Right renal pelvis (tissue), 4 donors: ENCODE results near the gene YRDC. TPM values are rescaled to one million over a fixed set of nuclear protein-coding genes. Genes with fewer than 3 reads are reported as not detected.
"Not testable (repeated sequence)": the region's sequence is repeated elsewhere in the genome, so short reads cannot be mapped to it uniquely, and the experiment has no call there.

ENCODE experiments used
- DNase-seq, 4 donors: peaks; one replicate each; pipeline ENCODE4 v3.0.0-alpha.2; 2013; ENCODE audit warnings: low read depth in 4 of 4, low spot score in 3 of 4, missing footprints in 1 of 4
- polyA plus RNA-seq, 4 donors: library from polyadenylated mRNA; unstranded; fragments of 120-200 nt; gene quantifications; one replicate each; pipeline ENCODE4 v1.2.1, GENCODE V29; 2013; ENCODE audit not compliant: insufficient read length in 4 of 4

Gene YRDC
- polyA plus RNA-seq, 4 donors, result 12.9 to 14.4 (median 13.9) TPM

DNA sequence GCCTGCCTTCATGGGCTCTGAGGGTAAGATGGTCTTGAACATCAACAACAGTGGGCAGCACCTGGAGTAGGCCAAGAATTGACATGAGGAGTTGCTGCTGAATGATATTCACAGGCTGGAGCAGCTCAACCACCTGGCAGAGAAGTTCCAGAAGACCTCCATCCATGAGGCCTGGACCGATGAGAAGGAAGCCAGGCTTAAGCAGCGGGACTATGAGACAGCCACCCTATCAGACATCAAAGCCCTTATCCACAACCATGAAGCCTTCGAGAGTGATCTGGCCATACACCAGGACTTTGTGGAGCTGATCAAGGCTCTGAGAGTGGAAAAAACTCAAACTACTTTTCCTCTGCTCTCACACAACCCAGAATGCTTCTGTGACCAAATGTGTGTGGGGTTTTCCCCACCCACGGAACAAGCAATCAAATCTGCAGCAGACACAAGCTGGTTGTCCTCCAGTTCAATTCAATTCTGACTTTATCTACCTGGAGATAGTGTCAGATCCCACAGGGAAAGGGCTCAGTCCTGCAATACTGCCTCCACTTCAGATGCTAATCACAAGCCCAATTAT is 31.0 kb downstream of the YRDC start:
- no peak for DNase-seq

DNA sequence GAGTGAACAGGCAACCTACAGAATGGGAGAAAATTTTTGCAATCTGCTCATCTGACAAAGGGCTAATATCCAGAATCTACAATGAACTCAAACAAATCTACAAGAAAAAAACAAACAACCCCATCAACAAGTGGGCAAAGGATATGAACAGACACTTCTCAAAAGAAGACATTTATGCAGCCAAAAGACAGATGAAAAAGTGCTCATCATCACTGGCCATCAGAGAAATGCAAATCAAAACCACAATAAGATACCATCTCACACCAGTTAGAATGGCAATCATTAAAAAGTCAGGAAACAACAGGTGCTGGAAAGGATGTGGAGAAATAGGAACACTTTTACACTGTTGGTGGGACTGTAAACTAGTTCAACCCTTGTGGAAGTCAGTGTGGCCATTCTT is 36.6 kb downstream of the YRDC start:
- not testable (repeated sequence) for DNase-seq

DNA sequence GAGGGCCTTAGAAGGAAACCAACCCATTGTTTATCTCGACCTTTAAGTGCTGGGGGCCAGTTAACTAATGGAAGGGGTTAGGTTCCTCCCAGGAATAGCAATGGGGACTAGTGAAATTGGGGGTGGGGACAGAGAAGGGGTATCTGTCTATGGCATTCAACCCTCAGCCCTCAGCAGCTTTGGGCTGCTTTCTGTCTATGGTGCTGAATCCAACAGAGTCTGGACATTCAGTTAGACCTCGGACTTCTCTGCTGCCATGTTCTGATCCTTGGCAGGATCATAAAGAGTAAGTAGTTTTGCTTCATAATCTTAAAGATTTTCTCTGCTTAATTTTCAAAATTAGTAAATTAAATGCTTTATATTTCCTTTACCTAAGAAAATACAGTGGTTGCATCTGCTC is 40.5 kb downstream of the YRDC start:
- DNase-seq, result no peak

DNA sequence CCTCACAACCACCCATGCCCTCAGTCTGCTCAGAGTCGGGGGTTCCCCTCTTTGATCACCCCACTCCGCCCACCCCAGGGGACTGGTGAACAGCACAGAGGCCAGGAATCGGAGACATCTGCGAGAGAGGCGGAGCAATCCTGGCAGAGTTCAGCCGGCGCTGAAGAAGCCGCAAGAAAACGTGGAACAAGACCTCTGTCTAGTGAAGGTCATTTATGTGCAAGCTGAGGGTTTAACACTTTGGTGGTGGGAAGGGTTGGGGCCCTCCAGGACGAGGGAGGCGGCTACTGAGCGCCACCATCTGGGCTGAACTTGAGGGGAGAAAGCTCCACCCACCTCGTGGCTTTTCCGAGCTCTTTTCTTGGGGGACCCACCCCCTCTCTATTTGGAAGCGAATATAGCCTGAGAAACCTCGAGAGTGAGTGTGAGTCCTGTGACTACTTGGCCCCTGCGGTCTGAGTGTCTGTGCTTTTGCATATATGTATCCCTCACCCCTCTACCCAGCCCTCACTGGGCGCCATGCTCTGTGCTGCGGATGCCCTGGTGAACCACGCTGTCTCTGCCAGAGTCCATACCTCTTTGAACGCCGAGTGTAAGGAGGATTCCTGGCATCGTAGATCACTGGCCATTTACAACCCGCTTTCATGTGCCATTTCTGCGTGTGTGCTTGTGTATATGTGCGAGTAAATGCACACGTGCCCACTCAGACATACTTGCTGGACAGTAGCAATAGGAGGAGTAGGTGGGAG is 41.9 kb downstream of the YRDC start:
- DNase-seq, result no peak

DNA sequence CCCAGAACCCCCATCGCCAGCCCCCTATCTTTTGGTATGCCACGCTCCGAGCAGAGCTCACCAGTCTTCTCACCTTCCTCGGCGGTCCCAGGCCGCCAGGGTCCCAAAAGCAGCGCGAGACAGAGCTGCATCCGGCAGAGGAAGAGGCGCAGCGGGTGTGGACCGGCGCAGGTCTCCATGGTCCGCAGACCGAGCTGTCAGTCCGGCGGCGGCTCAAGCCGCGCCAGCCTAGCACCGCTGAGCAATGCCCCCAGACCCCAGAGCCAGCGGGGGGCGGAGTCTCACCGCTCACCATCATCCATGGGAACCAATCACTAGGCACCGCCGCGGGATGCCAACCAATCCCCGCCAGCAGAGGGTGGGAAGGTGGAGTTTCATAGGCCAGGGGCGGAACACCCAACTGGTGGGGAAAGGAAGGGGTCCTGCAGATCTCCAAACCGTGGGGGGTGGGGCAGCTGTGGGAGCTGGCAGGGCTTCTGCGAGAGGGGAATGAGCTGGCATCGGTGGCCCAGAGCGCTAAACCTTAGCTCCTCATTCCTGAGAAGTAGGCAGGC is 43.0 kb downstream of the YRDC start, which contains the start of gene EPHA10:
Gene EPHA10 (minus strand): TSS at position 233 of the 554 bp plus-strand sequence. CDS start 54 bp downstream, at position 179.
- DNase-seq, result no peak

DNA sequence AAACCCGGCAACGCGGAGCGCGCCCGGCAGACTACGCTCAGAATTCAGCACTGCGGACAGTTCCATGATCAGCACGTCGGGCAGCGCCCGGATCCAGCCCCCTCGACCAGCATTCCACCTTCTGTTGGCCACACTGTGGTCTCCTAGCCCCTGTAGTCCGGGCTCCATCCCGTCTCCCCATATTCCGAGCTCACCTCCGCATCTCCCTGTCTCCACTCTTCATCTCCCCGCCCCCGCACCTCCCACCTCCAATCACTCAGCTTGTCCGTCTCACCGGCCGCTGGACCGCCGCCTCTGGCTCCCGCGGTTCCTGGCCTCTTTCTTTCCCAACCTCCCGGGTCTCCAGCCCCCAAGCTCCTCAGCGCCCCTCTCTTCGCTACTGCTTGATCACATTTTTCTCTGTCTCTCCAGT is 43.6 kb downstream of the YRDC start:
- DNase-seq, result peak; percentile 41 to 74 (median 57)

DNA sequence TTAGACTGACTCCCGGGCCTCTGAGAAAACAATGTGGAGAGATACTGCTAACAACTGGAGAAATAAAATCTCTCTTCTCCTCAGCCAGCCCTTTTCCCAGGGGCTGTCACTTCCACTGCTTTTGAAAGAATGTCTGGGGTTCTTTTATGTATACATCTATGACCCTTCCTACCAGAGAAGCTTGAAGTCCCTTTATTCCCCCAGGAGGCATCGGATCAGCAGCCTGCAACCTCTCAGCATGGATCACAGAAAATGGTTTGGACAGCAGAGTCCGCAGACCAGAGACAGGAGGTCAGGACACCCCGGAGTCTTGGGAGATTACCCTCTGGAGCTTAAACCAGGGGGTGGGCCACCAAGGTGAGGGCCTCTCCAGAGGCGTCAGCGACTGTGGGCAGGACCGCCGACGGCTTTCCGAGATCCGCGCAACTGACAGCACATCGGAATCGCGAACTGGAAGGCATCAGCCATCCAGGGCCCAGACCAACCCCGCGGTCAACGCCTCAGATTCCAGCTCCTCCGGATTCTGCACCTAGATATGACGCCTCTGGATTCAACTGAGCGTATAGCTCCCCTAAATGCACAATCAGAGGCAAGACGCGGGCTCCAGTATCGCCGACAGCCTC is 44.1 kb downstream of the YRDC start:
- no peak for DNase-seq

DNA sequence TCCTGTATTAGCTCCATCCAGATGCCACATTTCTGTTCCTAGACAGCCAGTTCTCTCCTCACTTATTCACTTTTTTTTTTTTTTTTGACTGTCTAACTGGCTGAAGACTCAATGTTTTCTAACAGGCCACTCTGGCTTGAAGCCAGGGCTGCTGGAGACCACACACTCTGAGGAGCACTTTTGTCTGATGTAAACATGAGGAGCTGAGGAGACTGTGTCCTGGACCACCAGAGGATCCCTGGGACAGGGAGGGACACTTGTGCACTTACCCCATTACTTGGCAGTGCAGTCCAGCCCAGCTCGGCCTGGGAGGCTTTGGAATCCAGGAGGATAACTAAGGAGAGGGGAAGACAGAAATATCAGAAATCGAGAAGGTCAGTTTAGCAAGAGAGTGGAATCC is 45.5 kb downstream of the YRDC start:
- no peak for DNase-seq

DNA sequence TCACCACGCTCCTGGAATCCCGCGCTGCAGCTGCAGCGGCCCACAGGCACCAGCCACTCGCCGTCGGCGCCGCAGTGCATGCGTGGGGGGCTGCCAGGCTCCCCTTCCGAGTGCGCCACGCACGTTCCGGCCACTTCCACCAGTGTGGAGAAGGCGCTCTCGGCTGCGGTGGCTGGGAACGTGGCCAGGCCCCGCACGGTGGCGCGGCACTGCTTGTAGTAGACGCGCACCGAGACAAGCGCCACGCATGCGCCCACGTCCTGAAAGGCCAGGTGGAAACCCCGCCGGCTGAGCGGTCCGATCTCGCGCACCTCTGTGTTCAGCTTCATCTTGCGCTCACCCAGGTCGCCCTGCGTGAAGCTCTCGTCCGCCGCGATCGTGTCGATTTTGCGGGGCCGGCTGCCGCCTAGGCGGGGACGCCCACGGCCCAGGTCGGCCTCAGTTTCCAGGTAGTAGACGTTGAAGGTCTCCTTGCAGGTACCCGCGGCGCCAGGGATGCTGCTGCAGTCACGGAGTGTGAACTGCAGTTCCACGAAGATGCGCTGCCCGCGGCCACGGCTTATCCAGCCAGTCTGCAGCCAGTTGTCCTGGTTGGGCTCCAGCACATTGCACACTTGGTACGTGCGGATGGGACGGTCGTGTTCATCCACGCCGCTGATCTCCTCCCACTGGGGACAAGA is 46.5 kb downstream of the YRDC start:
- DNase-seq, result no peak

DNA sequence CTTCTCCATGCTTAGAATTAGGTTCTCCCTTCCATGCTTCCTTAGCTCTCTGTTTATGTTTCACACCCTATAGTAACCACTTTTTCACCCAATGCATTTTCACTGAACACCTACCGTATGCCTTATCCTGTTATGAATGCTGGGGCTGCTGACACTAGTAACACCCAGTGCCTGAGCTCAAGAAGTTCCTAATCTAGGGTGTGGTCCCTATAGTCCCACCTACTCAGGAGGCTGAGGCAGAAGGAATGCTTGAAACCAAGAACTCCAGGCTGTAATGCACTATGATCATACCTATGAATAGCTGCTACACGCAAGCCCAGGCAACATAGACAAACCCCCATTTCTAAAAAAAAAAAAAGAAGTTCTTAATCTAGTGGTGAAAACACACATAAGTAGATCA is 48.6 kb downstream of the YRDC start:
- DNase-seq, result no peak

DNA sequence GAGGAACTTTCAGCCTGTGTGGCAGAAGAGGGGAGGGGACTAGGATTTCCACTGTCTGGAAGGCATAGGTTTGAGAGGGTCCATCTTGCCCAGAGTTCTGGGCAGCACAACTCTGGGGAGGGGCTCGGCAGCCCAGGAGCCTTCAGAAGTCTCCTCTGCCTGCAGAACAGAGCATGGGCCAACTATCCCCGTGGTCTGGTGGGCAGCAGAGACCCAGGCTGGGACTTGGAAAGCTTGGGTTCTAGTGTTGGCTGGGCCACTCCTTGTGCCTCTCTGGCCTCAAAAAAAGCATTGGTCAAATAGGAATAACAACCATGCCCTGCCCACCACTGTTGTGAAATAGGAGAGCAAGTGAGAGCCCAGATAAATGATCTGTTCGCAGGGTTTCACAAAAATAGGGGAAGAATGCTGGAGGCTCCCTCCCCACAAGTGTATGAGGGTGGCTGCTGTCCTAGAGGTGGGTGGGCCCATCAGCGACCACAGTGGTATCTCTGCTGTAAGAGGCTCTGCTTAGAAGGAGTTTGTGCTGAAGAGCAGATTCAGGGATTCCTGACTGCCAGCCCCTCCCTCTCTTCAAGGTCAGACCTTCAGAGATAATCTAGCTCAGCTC is 52.0 kb downstream of the YRDC start:
- DNase-seq, result no peak

DNA sequence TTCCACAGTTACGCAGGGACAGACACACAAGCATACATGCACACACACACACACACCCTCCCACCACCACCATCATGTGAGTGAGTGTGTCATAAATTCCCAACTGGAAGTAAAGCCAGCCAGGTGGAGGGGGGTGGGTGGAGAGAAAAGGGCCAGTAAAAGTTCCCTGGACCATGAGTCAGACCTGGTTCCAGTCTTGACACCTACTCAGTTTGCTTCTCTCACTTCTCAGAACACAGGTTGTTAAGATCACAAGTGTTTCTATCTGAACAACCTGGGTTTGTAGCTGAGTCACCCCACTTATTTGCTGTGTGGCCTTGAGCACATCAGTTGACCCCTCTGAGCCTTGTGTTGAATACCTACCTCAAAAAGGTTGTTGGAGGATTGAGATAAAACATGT is 52.7 kb downstream of the YRDC start:
- no peak for DNase-seq

DNA sequence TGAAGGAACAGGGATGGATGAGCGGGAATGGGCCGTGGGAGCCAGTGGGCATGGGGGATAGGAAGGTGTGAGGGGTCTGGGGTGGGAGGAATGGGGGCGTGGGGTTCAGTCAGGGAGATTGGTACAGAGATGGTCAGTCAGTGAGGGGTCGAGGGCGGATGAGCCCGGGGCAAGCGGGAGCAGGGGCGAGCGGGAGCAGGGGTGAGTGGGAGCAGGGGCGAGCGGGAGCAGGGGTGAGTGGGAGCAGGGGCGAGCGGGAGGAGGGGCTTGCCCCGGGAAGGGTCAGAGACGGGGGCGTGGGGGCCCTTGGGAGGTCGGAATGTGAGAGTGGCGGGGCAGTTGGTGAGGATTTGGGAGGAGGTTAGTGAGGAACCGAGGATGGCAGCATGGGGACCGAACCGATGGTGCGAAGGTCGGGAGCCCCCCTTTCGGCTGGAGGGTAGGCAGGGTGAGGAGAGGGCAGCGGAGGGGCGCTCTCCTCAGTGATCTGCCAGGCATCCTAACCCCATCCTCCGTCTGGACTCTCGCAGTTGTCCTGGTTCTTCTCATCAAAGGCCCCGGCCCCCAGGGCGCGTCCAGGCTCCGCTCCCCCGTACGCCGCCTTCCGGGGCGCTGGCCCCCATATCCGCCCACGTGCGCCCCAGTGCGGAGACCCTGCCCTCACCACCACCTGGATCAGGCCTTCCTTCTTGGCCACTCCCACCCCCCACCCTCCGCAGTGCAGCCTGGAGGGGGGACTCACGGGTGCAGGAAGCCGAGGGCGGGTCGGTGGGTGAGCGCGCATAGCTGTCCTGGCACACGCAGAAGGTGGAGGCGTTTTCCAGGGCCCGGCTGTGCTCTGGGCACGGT is 54.3 kb downstream of the YRDC start:
- DNase-seq, result no peak

Other genes with a start within 250 kb of the YRDC start
- gene GNL2, start 212.3 kb downstream of the YRDC start, polyA plus RNA-seq, result 10 to 100 TPM; 65.4 to 76.5 (median 69.3) TPM
- 1 to 10 TPM; 4.0 to 7.6 (median 5.9) TPM for gene RSPO1, start 173.3 kb downstream of the YRDC start, polyA plus RNA-seq
- 10 to 100 TPM; 15.9 to 17.6 (median 16.9) TPM for gene CDCA8, start 115.7 kb downstream of the YRDC start, polyA plus RNA-seq
- under 1 TPM; 0.09 to 0.24 (median 0.16) TPM for gene EPHA10, start 43.1 kb downstream of the YRDC start, polyA plus RNA-seq
- 1 to 10 TPM; 3.5 to 4.9 (median 4.4) TPM for gene MANEAL, start 14.4 kb downstream of the YRDC start, polyA plus RNA-seq
- gene C1orf122, start 418 bp downstream of the YRDC start, polyA plus RNA-seq, result 10 to 100 TPM; 23.6 to 42.2 (median 27.3) TPM
- gene MTF1, start 51.4 kb upstream of the YRDC start, polyA plus RNA-seq, result 10 to 100 TPM in 2 of 4 donors, 1 to 10 TPM in 2; 7.2 to 11.3 (median 10.0) TPM
- 10 to 100 TPM; 16.3 to 21.7 (median 19.1) TPM for gene INPP5B, start 138.8 kb upstream of the YRDC start, polyA plus RNA-seq
- gene SF3A3, start 181.8 kb upstream of the YRDC start, polyA plus RNA-seq, result 100 to 1,000 TPM in 3 of 4 donors, 10 to 100 TPM in 1; 98.6 to 111 (median 108) TPM
- gene FHL3, start 197.3 kb upstream of the YRDC start, polyA plus RNA-seq, result 10 to 100 TPM; 18.1 to 23.0 (median 21.1) TPM
- 10 to 100 TPM; 39.7 to 51.1 (median 44.7) TPM for gene UTP11, start 204.5 kb upstream of the YRDC start, polyA plus RNA-seq
- 1 to 10 TPM in 2 of 4 donors, under 1 TPM in 2; 0.53 to 1.2 (median 1.0) TPM for gene POU3F1, start 238.6 kb upstream of the YRDC start, polyA plus RNA-seq